NCI-H1417 treated with DMSO at 0.1 percent for 48 hours (cell line): ENCODE results near the gene HNRNPA0.
"Not testable (repeated sequence)": the region's sequence is repeated elsewhere in the genome, so short reads cannot be mapped to it uniquely, and the experiment has no call there.

Source experiments
- DNase-seq: peaks from one replicate; lab custom pipeline; 2025; lab: John Stamatoyannopoulos, UW

HNRNPA0 gene

GRCh38 chr5:137754188-137754960, at the start of gene HNRNPA0:
Gene HNRNPA0 (minus strand): TSS chr5:137754363. CDS start chr5:137754066, 297 bp downstream.
- peak; percentile 78 for DNase-seq

- DNase-seq = no peak
These were observed 48.4 kb upstream of the HNRNPA0 start for GRCh38 chr5:137802282-137803210.

GRCh38 chr5:137800700-137801411, 46.7 kb upstream of the HNRNPA0 start:
- DNase-seq = no peak

GRCh38 chr5:137796279-137796678, 42.1 kb upstream of the HNRNPA0 start:
- no peak for DNase-seq

GRCh38 chr5:137794863-137795262, 40.7 kb upstream of the HNRNPA0 start:
- DNase-seq = no peak

- no peak for DNase-seq
These were observed 38.1 kb upstream of the HNRNPA0 start for GRCh38 chr5:137792303-137792702.

- no peak for DNase-seq
These were observed 37.6 kb upstream of the HNRNPA0 start for GRCh38 chr5:137791799-137792198.

- no peak for DNase-seq
These were observed 37.2 kb upstream of the HNRNPA0 start for GRCh38 chr5:137791387-137791786.

- not testable (repeated sequence) for DNase-seq
These were observed 34.4 kb upstream of the HNRNPA0 start for GRCh38 chr5:137788560-137788959.

GRCh38 chr5:137782984-137783536, 28.9 kb upstream of the HNRNPA0 start:
- DNase-seq = no peak

GRCh38 chr5:137782055-137782454, 27.9 kb upstream of the HNRNPA0 start:
- no peak for DNase-seq

GRCh38 chr5:137778772-137779564, 24.8 kb upstream of the HNRNPA0 start:
- no peak for DNase-seq

GRCh38 chr5:137767937-137768336, 13.8 kb upstream of the HNRNPA0 start:
- DNase-seq = not testable (repeated sequence)

GRCh38 chr5:137761566-137761965, 7.4 kb upstream of the HNRNPA0 start:
- DNase-seq = no peak

GRCh38 chr5:137760719-137761516, 6.8 kb upstream of the HNRNPA0 start:
- no peak for DNase-seq

- DNase-seq = no peak
These were observed 6.1 kb upstream of the HNRNPA0 start for GRCh38 chr5:137760294-137760693.

- DNase-seq = no peak
These were observed 4.6 kb upstream of the HNRNPA0 start for GRCh38 chr5:137758715-137759306.

GRCh38 chr5:137758121-137758520, 4.0 kb upstream of the HNRNPA0 start:
- no peak for DNase-seq

- no peak for DNase-seq
These were observed 3.5 kb upstream of the HNRNPA0 start for GRCh38 chr5:137757634-137758033.
